ENCODE data around the gene COX19. TPM values are rescaled to one million over a fixed set of nuclear protein-coding genes. Genes with fewer than 3 reads are reported as not detected.

Gene COX19
- total RNA-seq, 1 experiment from 2014 or later = 28.9 TPM

- peaks cover 71% of the 10 kb centered on the region for H4K20me1 ChIP-seq (ENCODE audit: insufficient read depth)
- peaks cover 23% of the 10 kb centered on the region; the same call in 1 of the 2 replicates for H3F3A ChIP-seq (ENCODE audit: insufficient read depth, low read depth)
- TF ChIP-seq EZH2 (IDR thresholded peaks at IDR 0.05; ENCODE audit: low read depth) (no peak), CTCF (conservative IDR thresholded peaks at IDR 0.05) (no peak)
- ChIA-PET CTCF (no interaction called here), POLR2A (ENCODE audit: unreplicated experiment) (no interaction called here)
- H3K4me1 ChIP-seq (replicated peaks; ENCODE audit: insufficient read depth) = peaks cover 18% of the 10 kb centered on the region; the same call in 1 of the 2 replicates
- no peaks in the 10 kb centered on the region for H3K9me3 ChIP-seq (ENCODE audit: insufficient read depth, low read depth)
- no peak overlapping the region for H3K4me2 ChIP-seq
- H3K36me3 ChIP-seq (ENCODE audit: low read depth) = peaks cover 33% of the 10 kb centered on the region
- no peaks in the 10 kb centered on the region for H3K9me2 ChIP-seq (ENCODE audit: insufficient read depth)
- H3K4me3 ChIP-seq = no peak overlapping the region
- peaks cover 59% of the 10 kb centered on the region for H3K79me2 ChIP-seq (ENCODE audit: low read depth)
- H3K27me3 ChIP-seq (ENCODE audit: insufficient read depth, low read depth) = no peaks in the 10 kb centered on the region
- DNase-seq = no peak
- BruUV-seq (replicated peaks) = no TSS peak
- no peak overlapping the region for H3K27ac ChIP-seq
- H2AFZ ChIP-seq = no peak overlapping the region
- intact Hi-C loops (cut with micrococcal nuclease; ENCODE audit: unreplicated experiment) = no loop called here
Observed at GRCh38 chr7:972676-973309, 2.6 kb downstream of the COX19 start.

GRCh38 chr7:972110-972509 lies 3.2 kb downstream of the COX19 start:
- no peak overlapping the region for H3K4me2 ChIP-seq
- no peak overlapping the region for H3K27ac ChIP-seq
- TF ChIP-seq CTCF (conservative IDR thresholded peaks at IDR 0.05) (no peak), EZH2 (IDR thresholded peaks at IDR 0.05; ENCODE audit: low read depth) (no peak)
- no peaks in the 10 kb centered on the region for H3K27me3 ChIP-seq (ENCODE audit: insufficient read depth, low read depth)
- BruUV-seq (replicated peaks) = no TSS peak
- H3K9me3 ChIP-seq (ENCODE audit: insufficient read depth, low read depth) = no peaks in the 10 kb centered on the region
- H3F3A ChIP-seq (ENCODE audit: insufficient read depth, low read depth) = peaks cover 24% of the 10 kb centered on the region; the same call in 1 of the 2 replicates
- no peak overlapping the region for H3K4me3 ChIP-seq
- peaks cover 18% of the 10 kb centered on the region; the same call in 1 of the 2 replicates for H3K4me1 ChIP-seq (replicated peaks; ENCODE audit: insufficient read depth)
- no peak for DNase-seq
- ChIA-PET CTCF (no interaction called here), POLR2A (ENCODE audit: unreplicated experiment) (no interaction called here)
- no peak overlapping the region for H2AFZ ChIP-seq
- peaks cover 59% of the 10 kb centered on the region for H3K79me2 ChIP-seq (ENCODE audit: low read depth)
- peaks cover 40% of the 10 kb centered on the region for H3K36me3 ChIP-seq (ENCODE audit: low read depth)
- intact Hi-C loops (cut with micrococcal nuclease; ENCODE audit: unreplicated experiment) = no loop called here
- H3K9me2 ChIP-seq (ENCODE audit: insufficient read depth) = no peaks in the 10 kb centered on the region
- peaks cover 76% of the 10 kb centered on the region for H4K20me1 ChIP-seq (ENCODE audit: insufficient read depth)

- H3K4me2 ChIP-seq = no peak overlapping the region
Observed at GRCh38 chr7:970744-971143, 4.6 kb downstream of the COX19 start.

More at GRCh38 chr7:970744-971143, 4.6 kb downstream of the COX19 start:
- Histone ChIP-seq H3K27ac (no peak overlapping the region), H3K9me2 (ENCODE audit: insufficient read depth) (no peaks in the 10 kb centered on the region), H3K27me3 (ENCODE audit: insufficient read depth, low read depth) (no peaks in the 10 kb centered on the region), H4K20me1 (ENCODE audit: insufficient read depth) (peaks cover 87% of the 10 kb centered on the region), H2AFZ (no peak overlapping the region), H3K4me3 (no peak overlapping the region), H3K4me1 (replicated peaks; ENCODE audit: insufficient read depth) (peaks cover 17% of the 10 kb centered on the region; the same call in 1 of the 2 replicates), H3K36me3 (ENCODE audit: low read depth) (peaks cover 47% of the 10 kb centered on the region), H3K9me3 (ENCODE audit: insufficient read depth, low read depth) (no peaks in the 10 kb centered on the region), H3K79me2 (ENCODE audit: low read depth) (peaks cover 59% of the 10 kb centered on the region), H3F3A (ENCODE audit: insufficient read depth, low read depth) (peaks cover 36% of the 10 kb centered on the region)
- DNase-seq = no peak
- ChIA-PET POLR2A (ENCODE audit: unreplicated experiment) (no interaction called here), CTCF (interaction anchor here (0.5 kb wide), 1 partner anchor 1353 kb away, joined by 5 read pairs; no protein-coding TSS in a partner anchor)
- intact Hi-C loops (cut with micrococcal nuclease; ENCODE audit: unreplicated experiment) = no loop called here
- TF ChIP-seq EZH2 (IDR thresholded peaks at IDR 0.05; ENCODE audit: low read depth) (no peak), CTCF (conservative IDR thresholded peaks at IDR 0.05) (no peak)
- BruUV-seq (replicated peaks) = no TSS peak
